Adrenal gland (tissue), 5 donors: Measurements from ENCODE around the gene MCCC1.

ENCODE experiments used
- CTCF ChIP-seq, 6 experiments: fragments of 450-650 bp in 4 of 6; fragments of 200-600 bp in 2 of 6; sonication (generic) in 1 of 6; IDR thresholded peaks; 1 replicate in 5 of 6; 2 replicates in 1 of 6; pipeline versions ENCODE4 v1.5.1 to v1.8.0; 2016 to 2021; ENCODE audit warnings: antibody characterized with exemption in 6 of 6, mild to moderate bottlenecking in 2 of 6, moderate library complexity in 1 of 6
- POLR2A ChIP-seq, 2 donors: fragments of 450-650 bp; IDR thresholded peaks; one replicate each; pipeline ENCODE4 v1.6.1; 2017; ENCODE audit warnings: antibody characterized with exemption in 2 of 2, mild to moderate bottlenecking in 2 of 2, moderate library complexity in 1 of 2
- donor health status: DM: no; HTN: no; CAD: no.

- TF ChIP-seq POLR2A (IDR thresholded peaks at IDR 0.05) (no peak), CTCF (IDR thresholded peaks at IDR 0.05) (no peak)
Measured at GRCh38 chr3:183087184-183087583, 12.1 kb downstream of the MCCC1 start.
